Measurements from ENCODE around the gene LNX1. TPM values are rescaled to one million over a fixed set of nuclear protein-coding genes. Genes with fewer than 3 reads are reported as not detected.

LNX1 gene
- total RNA-seq, 6 experiments from 2014 or later: 0.05 to 0.18 (median 0.07) TPM; not detected in 1

- no peak for TF ChIP-seq CTCF (IDR thresholded peaks at IDR 0.05)
- H3K27ac Mint-ChIP-seq: no peak overlapping the region
- no peaks in the 10 kb centered on the region for H3K9me3 Mint-ChIP-seq
- no peaks in the 10 kb centered on the region for H3K4me1 Mint-ChIP-seq (ENCODE audit: low read depth)
- H3K27me3 Mint-ChIP-seq (ENCODE audit: insufficient read depth): no peaks in the 10 kb centered on the region
- H3K4me3 Mint-ChIP-seq: no peak overlapping the region
- DNase-seq: no peak
- H3K36me3 Mint-ChIP-seq (ENCODE audit: low read depth): no peaks in the 10 kb centered on the region
These were observed 23.3 kb upstream of the LNX1 start for GRCh38 chr4:53614591-53614990.

GRCh38 chr4:53613428-53613827 lies 22.1 kb upstream of the LNX1 start:
- H3K27me3 Mint-ChIP-seq (ENCODE audit: insufficient read depth): no peaks in the 10 kb centered on the region
- no peak overlapping the region for H3K27ac Mint-ChIP-seq
- peaks cover 5% of the 10 kb centered on the region; the same call in 1 of the 2 replicates for H3K36me3 Mint-ChIP-seq (ENCODE audit: low read depth)
- H3K4me1 Mint-ChIP-seq (ENCODE audit: low read depth): no peaks in the 10 kb centered on the region
- no peaks in the 10 kb centered on the region; the same call in 1 of the 2 replicates for H3K9me3 Mint-ChIP-seq
- no peak for TF ChIP-seq CTCF (IDR thresholded peaks at IDR 0.05)
- no peak for DNase-seq
- no peak overlapping the region for H3K4me3 Mint-ChIP-seq

GRCh38 chr4:53608649-53609048 lies 17.4 kb upstream of the LNX1 start:
- no peak overlapping the region for H3K4me3 Mint-ChIP-seq
- TF ChIP-seq CTCF (IDR thresholded peaks at IDR 0.05): no peak
- H3K36me3 Mint-ChIP-seq (ENCODE audit: low read depth): peaks cover 5% of the 10 kb centered on the region; the same call in 1 of the 2 replicates
- no peak for DNase-seq
- H3K27me3 Mint-ChIP-seq (ENCODE audit: insufficient read depth): peaks cover 2% of the 10 kb centered on the region; the same call in 1 of the 2 replicates
- H3K9me3 Mint-ChIP-seq: no peaks in the 10 kb centered on the region; the same call in 1 of the 2 replicates
- no peak overlapping the region for H3K27ac Mint-ChIP-seq
- no peaks in the 10 kb centered on the region for H3K4me1 Mint-ChIP-seq (ENCODE audit: low read depth)

DNA sequence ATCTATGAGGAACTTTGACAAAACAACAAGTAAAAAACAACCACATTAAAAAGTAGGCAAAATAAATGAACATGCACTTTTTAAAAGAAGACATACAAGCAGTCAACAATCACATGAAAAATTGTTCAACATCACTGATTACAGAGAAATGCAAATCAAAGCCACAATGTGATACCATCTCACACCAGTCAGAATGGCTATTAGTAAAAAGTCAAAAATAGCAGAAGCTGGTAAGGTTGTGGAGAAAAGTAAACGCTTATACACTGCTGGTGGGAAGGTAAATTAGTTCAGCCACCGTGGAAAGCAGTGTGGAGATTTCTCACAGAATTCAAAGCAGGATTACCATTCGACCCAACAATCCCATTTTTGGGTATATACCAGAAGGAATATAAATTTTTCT lies 17.0 kb upstream of the LNX1 start:
- Mint-ChIP-seq H3K4me1 (ENCODE audit: low read depth) (no peaks in the 10 kb centered on the region), H3K9me3 (no peaks in the 10 kb centered on the region; the same call in 1 of the 2 replicates), H3K27me3 (ENCODE audit: insufficient read depth) (peaks cover 2% of the 10 kb centered on the region; the same call in 1 of the 2 replicates)

DNA sequence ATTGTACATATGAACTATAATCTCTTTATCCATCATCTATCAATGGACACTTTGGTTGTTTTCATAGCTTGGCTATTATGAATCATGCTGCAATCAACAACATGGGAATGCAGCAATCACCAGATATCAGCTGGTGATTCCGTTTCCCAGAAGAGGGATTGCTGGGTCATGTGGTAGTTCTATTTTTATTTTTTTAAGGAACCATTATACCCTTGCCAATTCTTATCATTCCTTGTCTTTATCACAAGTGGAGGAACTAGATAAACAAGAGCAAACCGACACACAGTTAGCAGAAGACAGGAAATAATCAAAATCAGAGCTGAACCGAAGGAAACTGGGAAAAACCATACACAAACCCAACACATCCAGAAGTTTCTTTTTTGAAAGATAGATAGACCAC lies 14.5 kb upstream of the LNX1 start:
- no peak for TF ChIP-seq CTCF (IDR thresholded peaks at IDR 0.05)
- H3K4me1 Mint-ChIP-seq (ENCODE audit: low read depth): no peaks in the 10 kb centered on the region
- peaks cover 5% of the 10 kb centered on the region; the same call in 1 of the 2 replicates for H3K36me3 Mint-ChIP-seq (ENCODE audit: low read depth)
- DNase-seq: no peak
- H3K4me3 Mint-ChIP-seq: no peak overlapping the region
- peaks cover 3% of the 10 kb centered on the region; the same call in 1 of the 2 replicates for H3K27me3 Mint-ChIP-seq (ENCODE audit: insufficient read depth)
- H3K27ac Mint-ChIP-seq: no peak overlapping the region
- H3K9me3 Mint-ChIP-seq: no peaks in the 10 kb centered on the region; the same call in 1 of the 2 replicates

More for the DNA sequence above, 17.0 kb upstream of the LNX1 start:
- TF ChIP-seq CTCF (IDR thresholded peaks at IDR 0.05): no peak
- H3K4me3 Mint-ChIP-seq: no peak overlapping the region
- peaks cover 5% of the 10 kb centered on the region; the same call in 1 of the 2 replicates for H3K36me3 Mint-ChIP-seq (ENCODE audit: low read depth)
- no peak for DNase-seq
- H3K27ac Mint-ChIP-seq: no peak overlapping the region

All from HFFc6 (cell line).